ENCODE results near the gene KISS1. TPM values are rescaled to one million over a fixed set of nuclear protein-coding genes. Genes with fewer than 3 reads are reported as not detected.

KISS1 gene
- polyA plus RNA-seq, 1 donor (not counting 4 experiments of a cell fraction or from before 2014, with no cell fraction given), result not detected

DNA sequence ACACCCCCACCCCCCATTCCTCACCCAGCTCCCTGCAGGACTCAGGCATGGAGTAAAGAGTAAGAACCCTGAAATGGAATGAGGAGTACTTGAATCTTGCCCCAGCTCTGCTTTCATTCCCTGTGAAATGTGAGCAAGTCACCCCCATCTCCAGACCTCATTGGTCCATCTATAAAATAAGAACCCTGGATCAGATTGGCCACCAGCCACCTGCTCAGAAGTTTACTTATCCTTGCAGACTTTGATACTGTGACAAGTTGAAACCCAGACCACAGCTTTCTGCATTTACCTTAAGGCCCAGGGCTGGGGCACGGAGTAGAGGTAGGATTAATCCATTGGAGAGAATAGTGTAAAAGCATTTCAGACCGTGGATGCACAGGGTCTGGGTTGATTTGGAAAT is 2.2 kb downstream of the KISS1 start:
- H3K27ac ChIP-seq (ENCODE audit: control insufficient read depth, insufficient read depth, low read length), result no peak overlapping the region
- peaks cover 20% of the 10 kb centered on the region for H3K4me1 ChIP-seq (ENCODE audit: control insufficient read depth, extremely low read depth, insufficient read depth, low read length)
- DNase-seq (ENCODE audit: low read depth, low spot score) (no peak), FAIRE-seq (no peak)
- H3K79me2 ChIP-seq (ENCODE audit: control insufficient read depth, insufficient read depth, low read length), result no peaks in the 10 kb centered on the region
- no peak overlapping the region for H2AFZ ChIP-seq (ENCODE audit: control insufficient read depth, low read length)
- H3K4me2 ChIP-seq (ENCODE audit: control insufficient read depth, extremely low read depth, insufficient read depth, low read depth, low read length), result no peak overlapping the region
- no peaks in the 10 kb centered on the region for H3K9me1 ChIP-seq (ENCODE audit: control insufficient read depth, extremely low read depth, insufficient read depth, low read length)
- no peaks in the 10 kb centered on the region for H4K20me1 ChIP-seq (ENCODE audit: control insufficient read depth, extremely low read depth, insufficient read depth, low read length)
- H3K27me3 ChIP-seq (ENCODE audit: control insufficient read depth, extremely low read depth, insufficient read depth, low read length), result peaks cover 6% of the 10 kb centered on the region
- TF ChIP-seq, protein P1, sequence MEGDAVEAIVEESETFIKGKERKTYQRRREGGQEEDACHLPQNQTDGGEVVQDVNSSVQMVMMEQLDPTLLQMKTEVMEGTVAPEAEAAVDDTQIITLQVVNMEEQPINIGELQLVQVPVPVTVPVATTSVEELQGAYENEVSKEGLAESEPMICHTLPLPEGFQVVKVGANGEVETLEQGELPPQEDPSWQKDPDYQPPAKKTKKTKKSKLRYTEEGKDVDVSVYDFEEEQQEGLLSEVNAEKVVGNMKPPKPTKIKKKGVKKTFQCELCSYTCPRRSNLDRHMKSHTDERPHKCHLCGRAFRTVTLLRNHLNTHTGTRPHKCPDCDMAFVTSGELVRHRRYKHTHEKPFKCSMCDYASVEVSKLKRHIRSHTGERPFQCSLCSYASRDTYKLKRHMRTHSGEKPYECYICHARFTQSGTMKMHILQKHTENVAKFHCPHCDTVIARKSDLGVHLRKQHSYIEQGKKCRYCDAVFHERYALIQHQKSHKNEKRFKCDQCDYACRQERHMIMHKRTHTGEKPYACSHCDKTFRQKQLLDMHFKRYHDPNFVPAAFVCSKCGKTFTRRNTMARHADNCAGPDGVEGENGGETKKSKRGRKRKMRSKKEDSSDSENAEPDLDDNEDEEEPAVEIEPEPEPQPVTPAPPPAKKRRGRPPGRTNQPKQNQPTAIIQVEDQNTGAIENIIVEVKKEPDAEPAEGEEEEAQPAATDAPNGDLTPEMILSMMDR (optimal IDR thresholded peaks at IDR 0.05 in 1 of 3, IDR thresholded peaks at IDR 0.05 in 1 of 3, conservative IDR thresholded peaks at IDR 0.05 in 1 of 3; ENCODE audit: extremely low read depth in 1 of 3, insufficient read depth in 2 of 3, low read length in 3 of 3), result no peak
- no peak for TF ChIP-seq EZH2 (IDR thresholded peaks at IDR 0.05; ENCODE audit: low read length)
- no peaks in the 10 kb centered on the region for H3K9me3 ChIP-seq (ENCODE audit: control insufficient read depth, low read depth, low read length)
- H3K9ac ChIP-seq (ENCODE audit: control insufficient read depth, extremely low read depth, insufficient read depth, low read length), result no peak overlapping the region
- H3K4me3 ChIP-seq (ENCODE audit: control insufficient read depth in 2 of 3, extremely low read depth in 1 of 3, insufficient read depth in 2 of 3, low read depth in 1 of 3, low read length in 3 of 3), result no peak overlapping the region
- no peaks in the 10 kb centered on the region for H3K36me3 ChIP-seq (ENCODE audit: control insufficient read depth in 2 of 2, extremely low read depth in 1 of 2, insufficient read depth in 2 of 2, low read length in 2 of 2)
- dilution Hi-C loops (cut with MboI; ENCODE audit: extremely low pct_ligation_motif_present, low sequenced_read_pairs), result no loop called here

DNA sequence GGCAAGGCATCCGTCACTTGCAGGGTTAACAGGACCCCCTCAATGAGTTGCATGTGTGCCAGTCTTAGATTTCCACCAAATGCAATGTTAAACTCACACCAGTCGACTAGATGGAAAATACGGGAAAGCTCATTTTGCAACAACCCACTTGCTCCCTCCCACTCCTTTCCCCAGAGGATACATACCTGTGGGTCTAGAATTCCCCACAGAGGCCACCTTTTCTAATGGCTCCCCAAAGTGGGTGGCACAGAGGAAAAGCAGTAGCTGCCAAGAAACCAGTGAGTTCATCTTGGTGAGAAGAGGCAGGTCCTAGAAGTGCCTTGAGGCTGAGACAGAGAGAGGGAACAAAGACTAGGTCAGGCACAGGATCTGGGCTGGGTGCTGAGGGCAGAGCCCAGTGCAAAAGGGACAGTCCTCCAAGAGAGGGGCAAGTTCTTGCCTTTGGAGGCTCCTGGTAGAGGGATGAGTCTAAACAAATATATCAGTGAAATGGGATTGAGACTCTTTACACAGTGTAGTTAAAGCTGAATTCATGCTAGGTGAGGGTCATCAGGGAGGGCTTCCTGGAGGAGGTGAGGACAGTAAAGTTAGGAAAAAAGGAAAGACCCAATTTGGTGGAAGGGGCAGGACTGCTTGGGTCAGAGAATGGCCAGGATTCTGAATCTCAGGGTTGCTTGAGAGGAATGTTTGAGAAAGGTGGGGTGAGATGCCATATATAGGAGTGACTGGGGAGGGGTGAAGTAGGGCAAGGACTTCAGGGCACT is 3.5 kb downstream of the KISS1 start:
- Histone ChIP-seq H3K9me1 (ENCODE audit: control insufficient read depth, extremely low read depth, insufficient read depth, low read length) (no peaks in the 10 kb centered on the region), H3K4me3 (ENCODE audit: control insufficient read depth in 2 of 3, extremely low read depth in 1 of 3, insufficient read depth in 2 of 3, low read depth in 1 of 3, low read length in 3 of 3) (no peak overlapping the region), H4K20me1 (ENCODE audit: control insufficient read depth, extremely low read depth, insufficient read depth, low read length) (no peaks in the 10 kb centered on the region), H3K9me3 (ENCODE audit: control insufficient read depth, low read depth, low read length) (no peaks in the 10 kb centered on the region), H2AFZ (ENCODE audit: control insufficient read depth, low read length) (no peak overlapping the region), H3K27ac (ENCODE audit: control insufficient read depth, insufficient read depth, low read length) (no peak overlapping the region), H3K4me2 (ENCODE audit: control insufficient read depth, extremely low read depth, insufficient read depth, low read depth, low read length) (no peak overlapping the region), H3K36me3 (ENCODE audit: control insufficient read depth in 2 of 2, extremely low read depth in 1 of 2, insufficient read depth in 2 of 2, low read length in 2 of 2) (no peaks in the 10 kb centered on the region), H3K79me2 (ENCODE audit: control insufficient read depth, insufficient read depth, low read length) (no peaks in the 10 kb centered on the region), H3K27me3 (ENCODE audit: control insufficient read depth, extremely low read depth, insufficient read depth, low read length) (peaks cover 14% of the 10 kb centered on the region), H3K9ac (ENCODE audit: control insufficient read depth, extremely low read depth, insufficient read depth, low read length) (no peak overlapping the region), H3K4me1 (ENCODE audit: control insufficient read depth, extremely low read depth, insufficient read depth, low read length) (peaks cover 9% of the 10 kb centered on the region)
- DNase-seq (ENCODE audit: low read depth, low spot score) (no peak), FAIRE-seq (no peak)
- dilution Hi-C loops (cut with MboI; ENCODE audit: extremely low pct_ligation_motif_present, low sequenced_read_pairs), result no loop called here
- TF ChIP-seq, protein P1 (optimal IDR thresholded peaks at IDR 0.05 in 1 of 3, IDR thresholded peaks at IDR 0.05 in 1 of 3, conservative IDR thresholded peaks at IDR 0.05 in 1 of 3; ENCODE audit: extremely low read depth in 1 of 3, insufficient read depth in 2 of 3, low read length in 3 of 3), result no peak
- no peak for TF ChIP-seq EZH2 (IDR thresholded peaks at IDR 0.05; ENCODE audit: low read length)
